NCI-H2107 (cell line): ENCODE data around the gene IPMK.
"Not testable (repeated sequence)": the region's sequence is repeated elsewhere in the genome, so short reads cannot be mapped to it uniquely, and the experiment has no call there.

Experiments used
- DNase-seq: peaks from one replicate; lab custom pipeline; 2025; lab: John Stamatoyannopoulos, UW

IPMK gene

GRCh38 chr10:58266826-58267712, 625 bp downstream of the IPMK start:
- no peak for DNase-seq

- no peak for DNase-seq
These were observed 1.5 kb downstream of the IPMK start for GRCh38 chr10:58266003-58266825.

DNA sequence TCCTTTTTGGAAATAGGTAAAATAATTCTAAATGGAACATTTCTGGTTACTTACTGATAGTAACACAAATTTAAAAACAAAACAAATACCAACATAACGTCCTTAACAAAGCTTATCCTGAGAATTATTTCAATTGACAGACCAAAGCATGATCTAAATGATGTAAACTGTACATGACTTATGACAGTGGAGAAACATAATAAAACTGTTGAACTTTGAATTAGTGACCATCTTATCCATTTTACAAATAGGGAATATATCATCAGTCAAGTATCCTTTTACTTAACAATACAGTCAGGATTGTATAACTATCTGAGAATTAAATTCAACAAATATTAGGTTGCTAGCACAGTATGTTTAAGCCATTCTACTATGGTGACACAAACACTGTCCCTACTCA, 2.4 kb downstream of the IPMK start:
- no peak for DNase-seq

DNA sequence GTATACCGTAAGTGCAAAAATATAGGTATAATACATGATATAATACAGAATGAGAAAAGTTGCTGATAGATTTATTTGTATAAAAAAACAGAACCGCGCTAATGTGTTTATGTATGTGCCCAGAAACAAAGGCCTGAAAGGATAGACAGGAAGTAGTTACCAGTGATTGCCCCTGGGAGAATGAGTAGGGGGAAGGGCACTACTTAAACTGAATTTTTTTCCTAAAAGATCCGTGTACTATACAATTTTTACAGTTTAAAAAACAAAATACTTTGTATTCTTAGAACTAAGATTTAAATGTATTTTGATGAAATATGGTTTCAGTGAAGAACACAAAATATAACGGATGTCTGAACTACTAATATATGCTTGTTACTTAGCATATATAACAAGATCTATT, 2.9 kb downstream of the IPMK start:
- no peak for DNase-seq

GRCh38 chr10:58262766-58263165, 4.9 kb downstream of the IPMK start:
- DNase-seq = no peak

DNA sequence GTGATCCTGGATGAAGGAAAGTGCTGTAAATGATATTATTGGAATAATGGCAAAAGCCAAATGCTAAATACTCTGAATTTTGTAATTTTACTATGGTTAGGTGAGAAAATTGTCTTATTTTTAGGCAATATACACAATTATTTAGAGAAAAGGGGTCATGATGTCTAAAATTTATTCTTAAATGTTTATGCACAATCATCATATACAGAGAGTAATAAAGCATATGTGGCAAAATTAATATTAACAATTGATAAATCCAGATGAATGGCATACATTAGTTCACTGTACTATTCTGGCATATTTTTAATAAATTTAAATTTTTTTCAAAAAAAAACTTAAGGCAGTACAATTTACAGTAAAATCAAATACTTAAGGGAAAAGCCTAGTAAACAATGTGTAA, 7.4 kb downstream of the IPMK start:
- DNase-seq = no peak

DNA sequence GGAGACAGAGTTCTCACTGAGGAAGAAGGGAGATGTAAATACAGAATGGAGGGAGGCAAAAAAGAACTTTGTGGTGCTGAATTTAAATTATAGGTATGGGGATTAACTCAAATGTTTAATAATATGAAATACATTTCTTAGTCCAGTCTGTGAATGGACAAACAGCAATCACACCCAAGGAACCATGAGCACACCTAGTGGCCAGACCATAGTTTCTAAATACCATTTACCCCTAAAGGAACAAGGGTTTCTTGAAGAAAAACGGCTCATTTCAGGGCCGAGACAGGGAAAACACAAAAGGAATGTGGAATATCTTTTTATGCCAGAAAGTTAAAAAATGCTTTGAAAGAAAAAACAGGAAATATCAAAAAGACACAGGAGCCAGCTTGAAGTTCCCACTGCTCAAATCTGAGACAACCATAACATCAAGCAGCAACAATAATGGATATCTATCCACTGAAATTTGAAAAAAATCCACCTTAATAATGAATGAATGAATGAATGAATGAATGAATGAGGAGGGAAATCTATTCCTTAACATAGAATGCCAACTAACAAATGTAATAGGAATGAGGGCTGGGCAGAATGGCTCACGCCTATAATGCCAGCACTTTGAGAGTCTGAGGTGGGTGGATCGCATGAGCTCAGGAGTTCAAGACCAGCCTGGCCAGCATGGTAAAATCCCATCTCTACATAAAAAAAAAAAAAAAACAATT, 8.6 kb downstream of the IPMK start:
- no peak for DNase-seq

DNA sequence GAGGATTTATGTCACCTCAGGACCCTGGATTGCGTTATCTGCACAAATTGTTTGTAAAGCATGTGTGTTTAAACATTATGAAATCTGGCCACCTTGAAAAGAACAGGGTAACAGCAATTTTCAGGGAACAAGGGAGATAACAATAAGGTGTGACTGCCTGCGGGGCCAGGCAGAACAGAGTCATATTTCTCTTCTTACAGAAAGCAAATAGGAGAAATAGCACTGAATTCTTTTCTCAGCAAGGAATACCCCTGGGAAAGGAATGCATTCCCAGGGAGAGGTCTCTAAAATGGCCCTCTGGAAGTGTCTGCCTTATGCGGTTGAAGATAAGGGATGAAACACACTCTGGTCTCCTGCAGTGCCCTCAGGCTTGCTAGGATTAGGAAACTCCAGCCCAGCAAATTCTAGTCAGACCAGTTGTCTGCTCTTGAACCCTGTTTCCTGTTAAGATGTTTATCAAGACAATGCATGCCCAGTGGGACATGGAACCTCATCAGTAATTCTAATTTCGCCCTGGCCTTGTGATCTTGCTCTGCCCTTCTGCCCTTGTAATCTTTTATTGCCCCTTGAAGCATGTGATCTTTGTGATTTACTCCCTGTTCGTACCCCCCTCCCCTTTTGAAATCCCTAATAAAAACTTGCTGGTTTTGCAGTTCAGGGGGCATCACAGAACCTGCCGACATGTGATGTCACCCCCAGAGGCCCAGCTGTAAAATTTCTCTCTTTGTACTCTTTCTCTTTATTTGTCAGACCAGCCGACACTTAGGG, 11.5 kb downstream of the IPMK start:
- DNase-seq = not testable (repeated sequence)

DNA sequence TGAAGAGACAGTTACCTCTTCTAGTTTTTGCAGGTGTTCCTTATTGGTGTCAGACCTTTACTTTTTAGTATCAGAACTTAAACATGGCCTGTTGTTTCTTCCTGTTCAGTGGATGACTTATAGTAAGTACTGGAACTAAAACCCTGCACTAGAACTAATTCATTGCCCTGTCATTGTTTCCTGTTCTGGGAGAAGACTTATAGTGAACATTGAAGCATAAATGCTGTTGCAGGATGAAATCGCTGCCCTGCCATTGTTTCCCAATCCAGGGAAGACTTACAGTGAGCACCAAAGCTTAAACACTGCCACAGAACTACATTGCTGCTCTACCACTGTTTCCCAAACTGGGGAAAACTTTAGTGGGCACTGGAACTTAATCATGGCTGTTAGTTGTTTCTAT, 13.1 kb downstream of the IPMK start:
- no peak for DNase-seq

DNA sequence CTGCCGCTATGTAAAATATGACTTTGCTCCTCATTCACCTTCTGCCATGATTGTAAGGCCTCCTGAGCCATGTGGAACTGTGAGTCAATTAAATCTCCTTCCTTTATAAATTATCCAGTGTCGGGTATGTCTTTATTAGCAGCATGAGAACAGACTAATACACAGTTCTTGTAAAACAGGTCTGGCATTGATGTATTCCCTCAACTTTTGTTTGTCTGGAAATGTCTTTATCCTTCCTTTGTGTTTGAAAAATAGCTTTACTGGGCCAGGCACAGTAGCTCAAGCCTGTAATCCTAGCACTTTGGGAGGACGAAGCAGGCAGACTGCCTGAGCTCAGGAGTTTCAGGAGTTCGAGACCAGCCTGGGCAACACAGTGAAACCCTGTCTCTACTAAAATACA, 14.5 kb downstream of the IPMK start:
- DNase-seq = no peak

GRCh38 chr10:58244666-58245065, 23.0 kb downstream of the IPMK start:
- not testable (repeated sequence) for DNase-seq

DNA sequence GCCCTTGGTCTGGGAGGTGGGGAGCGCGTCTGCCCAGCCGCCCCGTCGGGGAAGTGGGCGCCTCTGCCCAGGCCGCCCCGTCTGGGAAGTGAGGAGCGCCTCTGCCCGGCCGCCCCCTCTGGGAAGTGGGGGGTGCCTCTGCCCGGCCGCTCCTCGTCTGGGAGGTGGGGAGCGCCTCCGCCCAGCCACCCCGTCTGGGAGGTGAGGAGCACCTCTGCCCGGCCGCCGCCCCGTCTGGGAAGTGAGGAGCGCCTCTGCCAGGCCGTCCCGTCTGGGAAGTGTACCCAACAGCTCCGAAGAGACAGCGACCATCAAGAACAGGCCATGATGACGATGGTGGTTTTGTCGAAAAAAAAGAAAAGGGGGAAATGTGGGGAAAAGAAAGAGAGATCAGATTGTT, 23.5 kb downstream of the IPMK start:
- DNase-seq = not testable (repeated sequence)

- not testable (repeated sequence) for DNase-seq
These were observed 23.9 kb downstream of the IPMK start for GRCh38 chr10:58243801-58244200.

DNA sequence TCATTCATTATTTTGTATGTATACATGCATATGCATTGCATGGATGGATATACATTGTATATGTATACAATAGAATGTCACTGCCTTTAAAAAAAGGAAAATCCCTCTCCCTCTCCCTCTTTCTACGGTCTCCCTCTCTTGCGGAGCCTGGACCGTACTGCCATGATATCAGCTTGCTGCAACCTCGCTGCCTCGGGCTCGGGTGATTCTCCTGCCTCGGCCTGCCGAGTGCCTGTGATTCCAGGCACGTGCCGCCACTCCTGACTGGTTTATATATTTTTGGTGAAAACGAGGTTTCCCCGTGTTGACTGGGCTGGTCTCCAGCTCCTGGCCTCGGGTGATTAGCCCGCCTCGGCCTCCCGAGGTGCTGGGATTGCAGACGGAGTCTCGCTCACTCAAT, 24.4 kb downstream of the IPMK start:
- DNase-seq = no peak

DNA sequence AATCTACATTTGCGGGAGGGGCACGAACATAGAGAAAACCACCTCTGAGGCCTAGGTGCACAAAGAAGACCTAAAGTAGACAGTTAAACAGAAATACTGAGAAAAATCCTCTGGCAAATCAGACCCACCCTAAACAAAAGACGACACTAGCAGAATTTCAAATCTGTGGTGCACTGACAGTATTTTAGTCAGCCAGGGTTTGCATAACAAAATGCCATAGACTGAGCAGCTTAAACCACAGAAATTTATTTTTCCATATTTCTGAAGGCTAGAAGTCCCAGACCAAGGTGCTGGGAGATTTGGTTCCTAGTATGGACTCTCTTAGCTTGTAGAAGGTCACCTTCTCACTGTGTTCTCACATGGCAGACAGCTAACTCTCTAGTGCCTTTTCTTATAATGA, 26.3 kb downstream of the IPMK start:
- DNase-seq = no peak

- no peak for DNase-seq
These were observed 27.2 kb downstream of the IPMK start for GRCh38 chr10:58240531-58240930.

GRCh38 chr10:58239561-58240169, 28.0 kb downstream of the IPMK start:
- no peak for DNase-seq

GRCh38 chr10:58237014-58237834, 30.5 kb downstream of the IPMK start:
- DNase-seq = no peak

- not testable (repeated sequence) for DNase-seq
These were observed 37.8 kb downstream of the IPMK start for GRCh38 chr10:58229856-58230255.

DNA sequence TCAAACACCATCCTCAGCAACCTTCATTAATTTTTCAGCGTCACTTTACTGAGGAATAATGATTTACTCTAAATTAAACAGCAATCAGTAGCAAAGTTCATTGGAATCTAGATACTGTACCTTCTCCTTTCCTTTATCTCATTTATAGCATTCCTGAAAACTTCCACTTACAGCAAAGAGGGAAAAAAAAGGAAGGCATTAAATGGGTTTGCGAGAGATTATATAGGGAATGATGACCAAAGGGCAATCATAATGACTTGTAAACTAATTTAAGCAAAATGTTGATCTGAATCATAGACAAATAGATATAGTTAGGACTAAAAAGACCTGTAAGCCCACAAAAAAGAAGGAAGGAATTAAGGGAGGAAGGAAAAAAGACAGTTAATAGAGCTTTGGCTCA, 42.0 kb downstream of the IPMK start:
- DNase-seq = no peak
